Hepatocyte (in vitro differentiated cells): ENCODE measurements around the gene COL5A1. TPM values are rescaled to one million over a fixed set of nuclear protein-coding genes. Genes with fewer than 3 reads are reported as not detected.

Experiments
- DNase-seq: peaks from one replicate; pipeline ENCODE4 v3.0.0-alpha.2; 2016; ENCODE audit warnings: low spot score
- H2AFZ ChIP-seq: fragments of 200-600 bp; sonication (generic); 2 replicates; pipeline ENCODE4 v1.6.0; 2016; ENCODE audit warnings: antibody characterized with exemption, mild to moderate bottlenecking
- H3K27ac ChIP-seq: fragments of 200-600 bp; sonication (generic); 2 replicates; pipeline ENCODE4 v1.5.1; 2016; ENCODE audit warnings: mild to moderate bottlenecking
- H3K27me3 ChIP-seq: fragments of 200-600 bp; sonication (generic); 2 replicates; pipeline ENCODE4 v1.6.1; 2016
- H3K36me3 ChIP-seq: fragments of 200-600 bp; sonication (generic); replicated peaks from 2 replicates; pipeline ENCODE4 v1.5.1; 2016; ENCODE audit warnings: low read depth; ENCODE audit not compliant: insufficient read depth
- H3K4me1 ChIP-seq: fragments of 200-600 bp; sonication (generic); 2 replicates; pipeline ENCODE4 v1.5.1; 2016; ENCODE audit warnings: mild to moderate bottlenecking, moderate library complexity; ENCODE audit not compliant: insufficient read depth
- H3K4me2 ChIP-seq: fragments of 200-600 bp; sonication (generic); 2 replicates; pipeline ENCODE4 v1.6.0; 2016
- H3K4me3 ChIP-seq: fragments of 200-600 bp; sonication (generic); 2 replicates; pipeline ENCODE4 v1.5.1; 2016; ENCODE audit warnings: mild to moderate bottlenecking
- H3K79me2 ChIP-seq: fragments of 200-600 bp; sonication (generic); 2 replicates; pipeline ENCODE4 v1.6.0; 2017; ENCODE audit warnings: mild to moderate bottlenecking
- H3K9me2 ChIP-seq: fragments of 200-600 bp; sonication (generic); replicated peaks from 2 replicates; pipeline ENCODE4 v1.6.0; 2017; ENCODE audit warnings: mild to moderate bottlenecking; ENCODE audit not compliant: insufficient read depth
- H3K9me3 ChIP-seq: fragments of 200-600 bp; sonication (generic); 2 replicates; pipeline ENCODE4 v1.5.1; 2016; ENCODE audit warnings: low read depth, mild to moderate bottlenecking
- H4K20me1 ChIP-seq: fragments of 200-600 bp; sonication (generic); 2 replicates; pipeline ENCODE4 v1.6.0; 2016; ENCODE audit warnings: mild to moderate bottlenecking; ENCODE audit not compliant: insufficient read depth, poor library complexity, severe bottlenecking
- CTCF ChIP-seq: fragments of 200-600 bp; sonication (generic); IDR thresholded peaks from 2 replicates; pipeline ENCODE4 v1.5.1; 2016; ENCODE audit warnings: antibody characterized with exemption, mild to moderate bottlenecking; ENCODE audit not compliant: poor library complexity
- EZH2 ChIP-seq: fragments of 200-600 bp; sonication (generic); IDR thresholded peaks from 2 replicates; pipeline ENCODE4 v1.6.1; 2016; ENCODE audit warnings: antibody characterized with exemption, mild to moderate bottlenecking, borderline replicate concordance
- EZH2phosphoT487 ChIP-seq: fragments of 200-600 bp; sonication (generic); IDR thresholded peaks from one replicate; pipeline ENCODE4 v1.6.1; 2018; ENCODE audit warnings: antibody characterized with exemption, mild to moderate bottlenecking, low read depth, moderate library complexity; ENCODE audit not compliant: unreplicated experiment, severe bottlenecking
- WGBS: methylation state at CpG from one replicate; pipeline ENCODE4 v1.1.6; 2016; ENCODE audit warnings: low lambda C conversion rate; ENCODE audit errors: missing lambda C conversion rate; 5-methylcytosine and 5-hydroxymethylcytosine counted together
- polyA plus RNA-seq: library from polyadenylated mRNA; unstranded; fragments of >200 nt; fragmentation: Nextera tagmentation; extraction: Ambion mirVana; gene quantifications from 2 replicates; pipeline ENCODE4 v1.2.1, GENCODE V29; 2016
- total RNA-seq: library from RNA; depleted of rRNA; stranded (reverse); fragments of >200 nt; gene quantifications from 2 replicates; pipeline ENCODE4 v1.2.3, GENCODE V29; 2014

The COL5A1 gene
- total and polyA plus RNA-seq, 2 experiments from 2014 or later: 342 to 347 TPM

GRCh38 chr9:134753191-134753590 lies 111.6 kb downstream of the COL5A1 start:
- no peak overlapping the region for H3K4me3 ChIP-seq
- H4K20me1 ChIP-seq: peaks cover 20% of the 10 kb centered on the region
- DNase-seq: no peak
- no peaks in the 10 kb centered on the region for H3K9me2 ChIP-seq
- no peaks in the 10 kb centered on the region for H3K36me3 ChIP-seq
- no peak overlapping the region for H3K4me2 ChIP-seq
- no peaks in the 10 kb centered on the region for H3K9me3 ChIP-seq
- no peaks in the 10 kb centered on the region for H3K79me2 ChIP-seq
- whole genome bisulfite sequencing: 96% methylated on average over 11 of the region's 11 CpGs
- H3K27me3 ChIP-seq: no peaks in the 10 kb centered on the region
- H3K27ac ChIP-seq: no peak overlapping the region
- no peak overlapping the region for H2AFZ ChIP-seq
- no peaks in the 10 kb centered on the region for H3K4me1 ChIP-seq
- TF ChIP-seq CTCF (no peak), EZH2 (no peak), EZH2phosphoT487 (no peak)

DNA sequence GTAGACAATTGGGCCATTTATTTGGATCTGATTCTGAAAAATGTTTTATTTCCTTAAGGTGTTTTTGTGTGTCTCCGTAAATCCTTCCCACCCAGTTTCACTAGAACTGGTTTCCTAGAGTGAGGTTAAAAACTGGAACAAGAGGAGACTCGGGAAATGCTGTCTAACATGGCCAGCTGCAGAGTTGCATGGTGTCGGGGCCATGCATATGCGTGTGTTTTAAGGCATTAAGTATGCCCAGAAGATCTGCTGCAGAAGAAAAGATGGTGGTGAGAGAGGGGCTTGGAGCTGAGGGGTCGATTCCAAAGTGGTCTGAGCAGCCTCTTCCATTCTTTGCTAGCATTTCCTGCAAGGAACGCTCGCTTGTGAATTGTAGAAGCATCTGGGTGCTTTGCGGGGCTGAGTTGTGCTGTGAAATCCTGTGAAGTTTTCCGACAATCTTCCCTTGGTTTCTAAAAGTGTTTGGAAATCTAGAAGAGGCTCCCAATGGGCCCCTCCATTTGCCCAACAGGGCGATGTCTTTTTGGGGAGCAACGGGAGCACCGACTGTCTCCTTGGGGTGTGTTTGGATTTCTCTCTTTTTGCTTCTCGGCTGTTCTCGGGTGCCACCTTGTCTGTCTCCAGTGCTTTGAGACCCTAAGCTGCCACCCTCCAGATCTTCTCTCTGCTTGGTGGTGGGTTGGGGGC lies 113.8 kb downstream of the COL5A1 start:
- no peaks in the 10 kb centered on the region for H3K4me1 ChIP-seq
- H3K4me3 ChIP-seq: no peak overlapping the region
- no peak overlapping the region for H3K4me2 ChIP-seq
- H3K9me2 ChIP-seq: no peaks in the 10 kb centered on the region
- H3K9me3 ChIP-seq: no peaks in the 10 kb centered on the region
- no peak overlapping the region for H3K27ac ChIP-seq
- no peak overlapping the region for H2AFZ ChIP-seq
- H3K36me3 ChIP-seq: no peaks in the 10 kb centered on the region
- WGBS: 94% methylated on average over 14 of the region's 14 CpGs
- no peaks in the 10 kb centered on the region for H3K27me3 ChIP-seq
- no peak for TF ChIP-seq EZH2
- no peak for TF ChIP-seq CTCF
- no peak for TF ChIP-seq EZH2phosphoT487
- H3K79me2 ChIP-seq: no peaks in the 10 kb centered on the region
- peaks cover 15% of the 10 kb centered on the region for H4K20me1 ChIP-seq
- DNase-seq: no peak

DNA sequence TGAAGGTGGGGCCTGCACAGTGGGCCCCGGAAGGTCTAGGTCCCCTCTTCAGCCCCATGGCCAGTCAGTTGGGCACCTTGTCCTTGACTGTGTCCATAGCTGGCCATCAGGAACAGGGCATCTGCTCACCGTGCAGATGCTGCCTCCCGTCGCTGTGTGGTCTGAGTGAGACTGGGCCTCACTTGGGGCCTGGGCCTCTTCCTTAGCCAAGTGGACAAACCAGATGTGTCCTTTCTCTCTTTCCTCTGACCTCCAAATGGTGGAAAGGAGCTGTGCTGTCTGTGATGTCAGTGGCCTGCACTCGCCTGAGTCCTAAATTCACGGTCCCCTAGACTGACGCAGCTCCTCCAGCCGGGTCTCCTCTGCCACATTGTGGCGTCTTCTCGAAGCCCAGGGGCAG lies 114.5 kb downstream of the COL5A1 start:
- Histone ChIP-seq H3K36me3 (no peaks in the 10 kb centered on the region), H3K27me3 (no peaks in the 10 kb centered on the region), H3K4me3 (no peak overlapping the region), H3K27ac (no peak overlapping the region), H3K4me1 (no peaks in the 10 kb centered on the region), H3K9me2 (no peaks in the 10 kb centered on the region), H4K20me1 (peaks cover 15% of the 10 kb centered on the region), H3K9me3 (no peaks in the 10 kb centered on the region), H3K4me2 (no peak overlapping the region), H2AFZ (no peak overlapping the region), H3K79me2 (no peaks in the 10 kb centered on the region)
- TF ChIP-seq EZH2phosphoT487 (no peak), EZH2 (no peak), CTCF (no peak)
- 92% methylated on average over 10 of the region's 10 CpGs for WGBS
- no peak for DNase-seq
